ENCODE measurements around the gene FGD6.
"Not testable (repeated sequence)": the region's sequence is repeated elsewhere in the genome, so short reads cannot be mapped to it uniquely, and the experiment has no call there.

The FGD6 gene

DNA sequence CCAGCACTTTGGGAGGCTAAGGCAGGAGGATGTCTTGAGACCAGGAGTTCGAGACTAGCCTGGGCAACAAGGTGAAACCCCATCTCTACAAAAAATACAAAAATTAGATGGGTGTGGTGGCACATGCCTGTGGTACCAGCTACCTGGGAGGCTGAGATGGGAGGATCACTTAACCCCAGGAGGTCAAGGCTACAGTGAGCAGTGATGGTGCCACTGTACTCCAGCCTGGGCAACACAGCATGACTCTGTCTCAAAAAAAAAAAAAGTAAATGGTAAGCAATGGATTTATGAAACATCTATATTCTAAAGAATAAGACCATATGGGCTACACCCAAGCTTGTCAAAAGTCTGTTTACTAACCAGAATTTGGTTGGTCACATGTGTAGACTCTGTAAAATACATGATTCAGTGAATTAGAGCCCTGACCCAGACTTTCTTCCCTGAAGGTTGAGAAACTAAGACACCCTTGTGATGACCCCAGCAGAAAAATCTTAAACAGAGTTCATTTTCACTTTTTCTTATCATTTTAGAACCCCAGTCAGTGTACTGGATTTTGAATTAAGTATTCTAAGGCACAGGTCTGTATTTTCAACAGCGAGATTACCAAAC, 12.1 kb downstream of the FGD6 start:
- no peak for DNase-seq

DNA sequence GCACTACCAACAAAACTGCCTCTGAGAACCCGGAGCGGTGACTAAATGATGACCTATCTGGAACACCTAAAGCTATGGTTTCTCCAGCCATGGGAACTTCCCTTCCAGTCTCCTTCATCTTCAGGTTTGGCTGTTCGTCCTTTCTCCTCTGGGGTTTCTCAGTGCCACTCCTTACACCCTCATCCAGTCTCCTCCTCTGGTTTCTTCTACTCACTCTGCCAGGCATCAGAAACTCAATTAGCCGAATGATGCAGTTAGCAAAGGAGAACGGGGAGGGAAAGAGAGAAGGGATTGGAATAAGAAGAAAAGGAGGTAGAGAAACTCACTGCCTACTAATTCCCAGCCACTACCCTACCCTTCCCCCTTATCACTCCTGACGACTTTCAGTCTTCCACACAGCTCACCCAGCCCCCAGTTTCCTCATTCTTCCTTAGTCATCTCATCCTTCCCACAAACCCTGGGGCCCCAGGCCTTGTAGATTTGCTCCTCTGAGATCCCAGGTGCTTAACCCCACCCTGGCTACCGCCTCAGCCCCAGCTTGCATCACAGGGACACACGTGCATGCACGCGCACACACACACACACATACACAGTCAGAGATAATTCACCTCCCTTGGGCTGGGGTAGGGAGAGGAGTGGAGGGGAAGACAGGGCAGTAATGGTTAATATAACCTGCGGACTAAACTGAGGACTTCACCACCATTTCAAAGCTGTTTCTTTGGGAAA, 13.0 kb downstream of the FGD6 start:
- peak; percentile 87 for DNase-seq

DNA sequence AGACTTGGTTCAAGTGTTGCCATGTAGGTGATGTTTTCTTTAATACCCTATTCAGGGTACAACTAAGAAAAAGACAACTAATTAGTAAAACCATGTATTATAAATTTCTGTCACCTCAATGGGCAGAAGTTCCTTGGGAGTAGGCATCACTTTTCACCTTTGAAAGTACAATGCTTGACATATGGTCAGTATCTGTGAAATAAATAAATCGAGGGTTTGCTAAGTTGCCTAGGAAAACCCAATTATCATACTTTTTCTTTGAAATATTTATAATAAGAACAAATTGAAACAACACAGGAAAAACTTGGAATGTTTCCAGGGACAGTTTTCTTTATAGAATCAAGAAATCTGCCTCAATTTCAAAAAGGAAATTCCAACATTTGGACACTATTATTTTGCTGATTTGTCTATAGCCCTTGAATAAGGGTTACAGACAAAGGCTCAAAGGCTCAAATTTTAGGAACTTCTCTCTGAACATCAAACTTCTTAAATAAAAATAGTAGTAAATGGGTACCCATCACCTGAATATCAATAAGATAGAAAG, 13.7 kb downstream of the FGD6 start:
- no peak for DNase-seq

DNA sequence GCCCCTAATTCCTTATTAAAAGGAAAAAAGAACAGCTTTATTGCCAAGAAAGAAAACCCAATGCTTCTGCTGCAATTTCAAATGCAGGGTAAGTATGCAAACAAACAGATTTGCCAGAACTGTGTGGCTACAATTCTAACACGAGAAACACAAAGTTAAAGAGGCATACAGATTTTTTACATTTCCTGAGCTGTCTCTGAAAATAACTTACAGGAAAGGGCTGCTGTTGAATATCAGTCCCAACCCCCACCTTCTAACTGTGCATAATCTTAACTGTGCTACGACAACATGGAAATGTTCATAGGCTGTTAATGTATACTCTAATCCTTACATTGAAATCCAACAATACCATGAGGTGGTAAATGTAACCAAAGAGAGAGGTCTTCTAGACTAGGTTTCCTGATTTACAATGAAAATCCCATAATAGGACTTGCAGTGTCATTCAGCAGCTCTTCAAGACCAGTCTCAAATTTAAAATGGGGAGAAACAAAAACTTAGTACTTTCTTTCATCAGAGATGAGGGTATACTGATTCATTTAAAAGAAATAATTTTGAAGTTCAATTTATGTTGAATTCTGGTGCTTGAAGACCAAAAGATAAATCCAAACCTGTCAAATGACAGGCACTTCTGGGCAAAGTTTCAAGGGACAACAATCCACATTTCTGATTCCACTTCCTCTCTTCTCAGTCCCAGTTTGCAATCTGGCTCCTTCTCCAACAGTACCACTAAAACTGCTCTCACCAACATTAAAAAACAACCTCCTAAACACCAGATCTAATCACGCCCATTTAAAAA, 14.4 kb downstream of the FGD6 start:
- peak; percentile 46 for DNase-seq

DNA sequence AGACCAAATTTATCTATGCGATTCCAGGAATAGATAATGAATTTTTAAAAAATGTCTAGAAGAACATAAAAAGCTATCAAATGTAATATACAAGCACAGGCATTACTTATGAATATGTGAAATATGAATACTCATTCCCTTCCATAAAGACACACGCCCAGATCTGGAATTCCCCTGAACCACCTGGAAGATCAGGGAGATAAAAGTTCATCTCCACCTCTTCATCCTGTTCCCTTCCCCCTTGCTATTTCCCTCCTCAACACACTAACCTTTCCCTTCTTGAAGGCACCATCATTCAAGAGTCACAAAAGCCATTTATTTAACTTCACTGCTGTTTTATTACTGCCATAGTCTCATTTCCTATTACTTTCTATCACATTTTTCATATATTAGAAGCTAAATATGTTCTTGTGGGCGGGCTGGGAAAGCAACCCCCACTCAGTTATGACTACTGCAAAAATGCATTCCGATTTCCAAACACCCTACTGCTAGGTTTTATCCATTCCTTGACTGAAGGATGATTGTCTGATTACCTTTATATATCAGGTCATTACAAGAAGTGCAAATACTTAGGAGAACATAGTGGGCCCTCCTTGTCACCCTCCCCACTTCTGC, 16.1 kb downstream of the FGD6 start:
- peak; percentile 63 for DNase-seq

DNA sequence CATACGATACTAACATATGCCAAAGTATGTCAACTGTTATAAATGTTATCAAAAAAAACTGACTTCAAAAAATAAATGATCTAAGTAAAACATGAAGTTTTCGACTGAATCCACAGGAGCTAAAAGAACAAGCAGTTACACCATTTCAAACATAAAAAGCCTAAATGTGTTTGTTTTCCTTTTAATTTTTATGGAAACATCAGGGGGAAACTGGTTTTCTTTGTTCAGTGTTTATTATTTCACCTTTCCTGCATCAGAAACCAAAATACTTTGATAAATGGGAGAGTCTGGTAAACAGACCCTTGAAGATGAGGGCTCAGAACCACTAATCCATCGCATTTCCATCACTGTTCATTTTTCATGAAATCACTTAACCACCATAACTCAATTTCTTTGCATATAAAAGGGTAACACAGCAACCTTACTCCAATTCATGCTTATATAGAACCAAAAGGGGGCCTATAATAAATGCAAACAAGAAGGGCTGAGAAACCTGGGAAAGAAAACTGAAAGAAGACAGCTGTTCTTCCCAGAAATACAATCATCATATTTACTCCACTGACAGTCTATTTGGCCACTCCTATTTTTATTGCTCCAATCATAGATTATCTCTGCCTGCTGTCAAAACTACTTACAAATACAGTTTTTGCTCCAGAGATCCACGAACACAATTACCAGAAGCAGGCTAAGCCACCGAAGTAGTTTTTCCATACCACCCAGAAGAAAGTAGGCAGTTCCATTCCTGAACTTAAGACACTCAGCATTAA, 17.0 kb downstream of the FGD6 start:
- DNase-seq, result peak; percentile 12

DNA sequence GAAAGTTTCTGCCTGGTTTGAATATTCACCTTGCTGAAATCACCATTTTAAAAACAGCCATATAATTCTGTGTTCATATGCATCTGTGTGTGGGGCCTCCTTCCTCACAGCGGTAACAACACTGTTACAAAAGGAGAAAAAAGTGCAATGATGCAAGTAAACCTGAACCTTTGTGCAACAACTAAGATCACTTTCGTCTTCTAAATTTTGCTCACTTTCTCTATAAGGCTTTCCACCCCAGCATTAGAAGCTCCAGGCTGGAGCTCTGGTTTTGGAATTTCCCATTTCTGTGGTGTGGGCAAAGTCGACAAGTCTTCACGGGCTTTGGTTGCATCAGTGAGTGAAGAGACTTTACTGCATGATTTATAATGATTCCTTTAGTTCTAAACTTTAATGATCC, 18.4 kb downstream of the FGD6 start:
- peak; percentile 23 for DNase-seq

DNA sequence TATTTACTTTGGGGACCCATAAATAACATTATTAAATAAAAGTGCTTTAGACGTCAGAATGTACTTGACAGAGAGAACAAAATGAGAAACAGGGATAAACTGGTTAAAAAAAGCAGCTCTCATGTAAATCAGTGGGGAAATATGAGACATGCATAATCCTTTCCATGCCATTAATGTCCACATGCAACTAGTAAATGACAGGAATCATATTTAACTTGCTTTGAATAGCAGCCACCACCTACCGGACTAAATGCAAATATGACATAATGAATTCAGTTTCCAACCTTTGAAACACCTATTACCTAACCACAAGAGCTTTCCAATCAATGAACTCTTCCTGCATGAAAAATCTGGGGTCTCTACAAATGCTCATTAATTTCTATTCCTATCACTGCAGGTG, 19.6 kb downstream of the FGD6 start:
- no peak for DNase-seq

DNA sequence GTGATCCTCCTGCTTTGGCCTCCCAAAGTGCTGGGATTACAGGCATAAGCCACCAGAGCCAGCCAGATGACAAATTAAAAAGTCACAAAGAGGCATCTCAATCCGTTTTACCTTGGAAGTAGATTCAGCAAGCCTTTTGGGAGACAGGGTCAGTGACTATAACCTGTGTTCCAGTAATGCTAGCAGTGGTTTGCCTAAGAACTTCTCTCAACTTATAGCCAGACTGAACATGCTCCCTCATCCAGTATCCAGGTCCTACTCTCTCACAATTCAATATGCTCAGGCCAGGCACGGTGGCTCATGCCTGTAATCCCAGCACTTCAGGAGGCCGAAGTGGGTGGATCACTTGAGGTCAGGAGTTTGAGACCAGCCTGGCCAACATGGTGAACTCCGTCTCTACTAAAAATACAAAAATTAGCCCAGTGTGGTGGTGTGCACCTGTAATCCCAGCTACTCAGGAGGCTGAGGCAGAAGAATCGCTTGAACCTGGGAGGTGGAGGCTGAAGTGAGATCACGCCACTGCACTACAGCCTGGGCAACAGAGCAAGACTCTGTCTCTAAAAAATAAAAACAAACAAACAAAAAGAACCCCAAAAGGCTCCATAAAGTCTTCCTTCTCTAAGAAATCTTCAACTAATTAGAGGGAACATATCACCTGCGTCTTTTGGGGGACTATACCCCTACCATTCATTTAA, 20.2 kb downstream of the FGD6 start:
- DNase-seq, result not testable (repeated sequence)

DNA sequence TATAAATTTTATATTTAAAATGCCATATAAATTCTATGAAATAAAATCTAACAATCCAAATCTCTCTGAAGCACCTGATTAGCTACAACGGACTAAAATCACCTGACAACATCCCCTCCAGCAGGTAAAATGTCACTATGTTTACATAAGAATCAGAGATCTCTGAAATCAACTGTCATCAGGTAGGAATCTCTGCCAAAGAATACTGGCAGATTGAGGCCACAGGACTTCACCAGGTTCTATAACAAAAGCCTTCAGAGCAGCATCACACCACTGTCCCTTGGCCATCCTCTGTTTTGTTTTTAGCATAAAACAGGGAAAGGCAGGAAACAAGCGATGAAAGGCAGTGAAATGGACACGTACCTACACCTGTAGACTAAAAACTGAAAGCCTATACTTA, 22.1 kb downstream of the FGD6 start:
- DNase-seq, result no peak

DNA sequence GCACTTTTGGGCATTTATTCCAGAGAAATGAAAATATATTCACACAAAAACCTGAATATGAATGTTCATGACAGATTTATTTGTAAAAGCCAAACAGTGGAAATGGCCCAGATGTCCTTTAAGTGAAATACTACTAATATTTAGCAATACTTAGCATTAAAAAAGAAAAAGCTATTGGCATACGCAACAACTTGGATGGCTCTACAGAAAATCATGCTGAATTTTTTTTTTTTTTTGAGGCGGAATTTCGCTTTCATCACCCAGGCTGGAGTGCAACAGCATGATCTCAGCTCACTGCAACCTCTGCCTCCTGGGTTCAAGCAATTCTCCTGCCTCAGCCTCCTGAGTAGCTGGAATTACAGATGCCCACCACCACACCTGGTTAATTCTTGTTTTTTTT, 24.1 kb downstream of the FGD6 start:
- DNase-seq, result no peak

DNA sequence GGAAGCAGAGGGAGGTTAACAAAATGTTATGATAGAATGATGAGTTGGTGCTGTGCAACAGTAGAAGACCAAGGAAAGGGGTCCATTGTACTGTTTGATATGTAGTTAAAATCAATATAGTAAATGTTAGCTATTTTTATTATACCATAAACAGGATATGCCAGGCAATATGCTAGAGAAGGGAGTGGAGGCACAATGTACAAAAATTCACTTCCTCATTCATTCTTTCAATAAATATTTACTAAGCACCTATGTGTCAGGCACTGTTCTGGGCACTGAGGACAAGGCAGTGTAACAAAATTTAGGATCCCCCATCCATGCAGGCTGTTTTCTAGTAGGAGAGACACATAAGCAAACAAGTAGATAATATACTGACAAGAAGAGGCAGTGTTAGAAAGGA, 25.0 kb downstream of the FGD6 start:
- no peak for DNase-seq

DNA sequence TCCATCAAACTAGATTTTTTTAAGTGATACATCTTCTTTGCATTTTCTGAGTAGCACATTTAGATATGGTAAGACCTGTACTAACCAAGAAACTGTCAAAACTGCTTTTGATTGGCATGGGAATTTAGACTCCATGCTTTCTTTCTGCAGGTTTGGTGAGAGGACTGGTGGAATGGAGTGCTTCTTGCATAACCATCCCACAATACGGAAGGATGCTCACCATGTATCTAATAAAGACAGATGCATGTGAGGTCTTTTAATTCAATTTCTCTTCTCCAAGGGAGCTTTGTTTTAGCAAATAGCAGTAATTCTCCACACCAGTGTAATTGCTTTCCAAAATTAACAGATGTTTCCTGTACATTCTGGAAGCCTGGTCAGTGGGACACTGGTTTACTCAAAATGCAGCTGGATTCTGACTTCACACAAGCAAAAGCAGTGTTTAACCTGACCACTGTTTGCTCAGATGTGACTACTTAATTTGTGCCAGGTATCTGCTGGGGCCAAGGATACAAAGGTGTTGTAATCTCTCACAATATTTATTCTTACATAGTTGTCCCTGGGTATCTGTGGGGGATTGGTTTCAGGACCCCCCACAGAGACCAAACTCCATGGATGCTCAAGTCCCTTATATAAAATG, 26.1 kb downstream of the FGD6 start:
- no peak for DNase-seq

DNA sequence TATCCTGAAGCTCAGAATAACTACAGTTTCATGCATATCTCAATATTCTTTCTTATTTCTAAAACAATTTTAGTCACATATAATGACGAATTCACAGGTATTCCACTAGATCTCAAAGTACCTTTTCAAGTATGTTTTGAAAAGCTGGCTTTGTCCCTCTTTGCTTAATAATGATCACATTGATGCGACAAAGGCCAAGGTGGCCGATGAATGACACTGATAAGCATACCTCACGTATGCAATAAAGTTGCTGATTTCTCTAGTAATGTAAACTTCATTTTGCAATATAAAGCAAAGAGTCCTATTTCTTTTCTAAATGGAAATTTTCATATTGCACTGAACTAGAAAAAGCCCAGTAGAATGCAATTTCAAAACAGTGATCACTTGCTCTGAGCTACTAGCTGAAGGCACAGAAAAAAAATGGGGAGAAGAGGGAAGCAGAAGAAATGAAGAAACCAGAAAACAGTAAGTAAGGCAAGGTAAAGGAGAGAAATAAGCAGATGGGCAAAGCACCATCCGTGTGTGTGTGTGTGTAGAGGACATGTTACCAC, 29.3 kb downstream of the FGD6 start:
- no peak for DNase-seq

DNA sequence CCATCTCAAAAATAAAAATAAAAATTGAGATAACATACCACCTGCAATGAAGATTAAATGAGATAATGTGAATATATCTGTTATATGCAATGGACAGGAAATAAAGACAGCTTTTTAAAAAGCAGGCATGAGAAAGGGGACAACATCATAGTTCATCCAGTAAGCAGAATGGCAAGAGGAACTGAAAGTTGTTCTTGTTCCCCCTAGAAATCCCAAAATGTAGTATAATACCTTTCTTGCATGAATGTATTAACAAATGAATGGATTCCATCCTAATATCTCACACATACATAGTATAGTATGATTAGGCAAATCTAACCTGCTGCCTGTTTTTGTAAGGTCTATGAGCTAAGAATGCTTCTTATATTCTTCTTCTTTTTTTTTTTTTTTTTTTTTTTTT, 31.4 kb downstream of the FGD6 start:
- DNase-seq, result no peak

DNA sequence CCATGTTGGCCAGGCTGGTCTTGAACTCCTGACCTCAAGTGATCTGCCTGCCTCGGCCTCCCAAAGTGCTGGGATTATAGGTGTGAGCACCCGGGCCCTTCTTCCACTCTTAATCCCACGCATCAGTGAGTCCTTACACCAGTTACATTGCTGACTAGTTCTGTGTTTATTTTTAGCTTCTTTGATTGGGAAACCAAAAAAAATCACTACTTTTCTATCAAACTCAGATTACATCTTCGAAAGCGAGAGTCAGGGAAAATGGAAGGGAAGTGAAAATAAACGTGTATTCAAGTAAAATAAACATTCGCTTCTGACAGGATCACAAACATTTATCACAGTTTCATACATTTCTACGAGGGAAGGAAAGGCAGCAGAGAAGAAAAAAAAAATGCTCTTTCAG, 32.2 kb downstream of the FGD6 start:
- DNase-seq, result no peak

DNA sequence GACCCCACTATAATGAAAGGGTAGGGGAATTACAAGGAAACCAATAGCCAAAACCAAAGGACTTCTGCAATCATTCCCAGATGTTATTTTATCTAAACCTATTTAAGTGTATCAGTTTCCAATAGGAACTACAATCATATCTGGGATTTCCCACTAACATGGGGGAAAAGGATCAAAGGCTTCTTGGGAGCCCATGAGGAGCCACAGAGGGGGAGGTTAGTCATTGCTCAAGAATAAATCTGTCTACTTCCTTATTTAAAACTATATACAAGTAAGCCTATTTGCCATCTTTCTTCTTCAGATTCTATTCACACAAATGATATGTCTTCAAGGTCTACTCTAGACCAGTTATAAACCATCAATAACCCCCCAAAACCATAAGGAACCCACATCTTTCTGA, 33.1 kb downstream of the FGD6 start:
- DNase-seq, result no peak

DNA sequence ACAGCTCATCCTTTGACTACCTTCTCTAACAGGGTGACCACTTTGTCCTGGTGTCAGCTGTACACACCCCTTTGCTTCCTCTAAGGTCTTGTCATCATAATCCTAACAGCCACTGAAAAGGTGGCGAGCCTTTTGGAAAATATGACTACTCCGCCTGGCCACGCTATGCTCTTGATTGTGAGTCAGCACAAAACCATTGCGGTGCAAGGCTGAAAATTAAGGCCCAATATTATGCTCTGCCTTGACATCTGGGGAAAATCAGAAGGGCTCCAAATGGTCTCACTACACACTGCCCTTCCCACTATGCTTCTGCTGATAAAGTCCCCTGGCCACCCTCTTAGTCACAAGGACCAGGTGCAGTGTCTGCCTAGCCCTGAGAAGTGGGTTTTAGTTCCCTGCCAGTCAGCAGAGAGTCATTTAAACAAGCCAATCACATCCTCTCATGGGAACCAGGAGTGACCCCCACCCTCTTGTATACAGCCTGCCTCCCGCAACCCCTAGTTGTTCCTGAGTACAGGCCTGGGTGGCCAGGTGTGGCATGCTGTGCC, 34.3 kb downstream of the FGD6 start:
- DNase-seq, result peak; percentile 75

DNA sequence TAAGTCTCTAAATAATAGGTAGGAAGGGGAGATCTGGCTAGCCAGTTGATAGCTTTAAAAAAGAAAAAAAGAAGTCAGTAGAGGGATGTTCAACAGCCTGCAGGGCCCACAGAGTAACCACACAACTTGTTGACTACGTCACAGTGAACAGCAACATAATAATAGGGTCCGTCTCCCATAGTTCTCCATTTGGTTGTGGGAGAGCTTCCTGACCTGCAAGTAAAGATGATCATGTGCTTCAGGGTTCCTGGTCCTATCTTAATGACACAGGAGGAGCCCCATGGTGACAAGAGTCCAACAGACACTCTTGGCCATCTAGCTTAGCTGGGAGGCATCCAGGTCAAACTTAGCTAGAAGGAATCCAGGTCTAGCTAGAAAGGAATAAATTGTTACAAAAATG, 36.2 kb downstream of the FGD6 start:
- no peak for DNase-seq

DNA sequence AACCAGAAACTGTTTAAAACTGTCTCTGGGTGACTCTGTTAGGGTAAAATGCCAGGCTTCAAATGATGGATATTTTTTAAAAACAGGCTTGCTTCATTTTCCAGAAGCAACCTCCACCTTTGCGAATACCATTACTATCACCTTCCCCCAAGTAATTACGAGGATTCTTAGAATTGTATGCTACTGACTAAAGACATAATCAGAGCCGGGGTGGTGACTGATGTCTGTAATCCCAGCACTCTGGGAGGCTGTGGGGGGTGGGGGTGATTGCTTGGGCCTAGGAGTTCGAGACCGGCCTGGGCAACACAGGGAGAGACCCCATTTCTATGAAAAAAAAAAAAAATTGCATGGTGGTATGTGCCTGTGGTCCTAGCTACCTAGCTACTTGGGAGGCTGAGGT, 38.3 kb downstream of the FGD6 start:
- no peak for DNase-seq

DNA sequence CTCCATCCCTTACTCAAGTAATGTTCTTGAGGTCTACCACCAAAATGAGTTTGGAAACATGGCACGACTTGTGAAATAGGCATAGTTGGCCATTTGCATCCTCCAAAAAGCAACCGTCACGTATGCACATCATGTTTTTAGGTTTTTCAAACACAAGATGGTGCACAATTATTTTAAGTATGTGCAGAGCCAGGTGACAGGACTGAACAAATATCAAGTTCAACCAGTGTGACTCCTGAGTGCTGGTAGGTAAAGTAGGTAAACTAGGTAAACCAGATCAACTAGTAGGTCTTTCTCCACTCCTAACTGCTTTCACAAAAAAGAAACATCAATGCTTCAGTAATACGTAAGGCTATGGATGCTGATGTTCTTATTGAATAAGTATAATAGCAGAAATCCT, 39.1 kb downstream of the FGD6 start:
- no peak for DNase-seq

Measured in fibroblast of skin of scalp (primary cell).